GM21619 (cell line): ENCODE measurements around the gene UCK1.
"Not testable (repeated sequence)": the region's sequence is repeated elsewhere in the genome, so short reads cannot be mapped to it uniquely, and the experiment has no call there.

Experiments used
- ATAC-seq: cut with Tn5 transposase; IDR thresholded peaks from one replicate; pipeline ENCODE4 v1.9.1; 2021; ENCODE audit not compliant: unreplicated experiment

Gene UCK1

GRCh38 chr9:131554087-131554842 lies 23.2 kb upstream of the UCK1 start:
- ATAC-seq = no peak

GRCh38 chr9:131552030-131552429 lies 21.0 kb upstream of the UCK1 start:
- no peak for ATAC-seq

- not testable (repeated sequence) for ATAC-seq
Measured at GRCh38 chr9:131550465-131550864, 19.4 kb upstream of the UCK1 start.

GRCh38 chr9:131549186-131549585 lies 18.1 kb upstream of the UCK1 start:
- ATAC-seq = not testable (repeated sequence)

GRCh38 chr9:131546336-131547084 lies 15.4 kb upstream of the UCK1 start:
- no peak for ATAC-seq

- ATAC-seq = no peak
Measured at GRCh38 chr9:131545786-131546335, 14.8 kb upstream of the UCK1 start.

- no peak for ATAC-seq
Measured at GRCh38 chr9:131545003-131545785, 14.1 kb upstream of the UCK1 start, which contains the start of gene PRRT1B. Gene PRRT1B, plus strand, starts transcription at chr9:131545523. Its CDS starts 93 bp downstream, at chr9:131545616.

GRCh38 chr9:131543141-131543540 lies 12.1 kb upstream of the UCK1 start:
- ATAC-seq = no peak

GRCh38 chr9:131539223-131539923 lies 8.3 kb upstream of the UCK1 start:
- ATAC-seq = no peak

GRCh38 chr9:131537946-131538345 lies 6.9 kb upstream of the UCK1 start:
- no peak for ATAC-seq

- ATAC-seq = no peak
Measured at GRCh38 chr9:131534721-131535237, 3.7 kb upstream of the UCK1 start.

- peak; percentile 23 for ATAC-seq
Measured at GRCh38 chr9:131530546-131530919, 530 bp downstream of the UCK1 start.

- ATAC-seq = no peak
Measured at GRCh38 chr9:131529597-131530545, 1.2 kb downstream of the UCK1 start.

GRCh38 chr9:131528886-131529505 lies 2.1 kb downstream of the UCK1 start:
- ATAC-seq = no peak

- no peak for ATAC-seq
Measured at GRCh38 chr9:131528186-131528585, 2.9 kb downstream of the UCK1 start.

- no peak for ATAC-seq
Measured at GRCh38 chr9:131525643-131526565, 5.2 kb downstream of the UCK1 start.

GRCh38 chr9:131524665-131525315 lies 6.3 kb downstream of the UCK1 start:
- ATAC-seq = no peak
